ENCODE data around the gene STX1A. TPM values are rescaled to one million over a fixed set of nuclear protein-coding genes. Genes with fewer than 3 reads are reported as not detected.
A peak's percentile ranks its signal among the peaks of the same experiment; 100 is the strongest.
"Not testable (repeated sequence)": the region's sequence is repeated elsewhere in the genome, so short reads cannot be mapped to it uniquely, and the experiment has no call there.

Gene STX1A
- total RNA-seq, 4 donors from 2014 or later = 4.1 to 6.0 (median 5.0) TPM

GRCh38 chr7:73721377-73721817 is 1.9 kb upstream of the STX1A start:
- peak overlapping the region in 1 of 4 donors; percentile 17 for H3K27ac ChIP-seq
- WGBS, 2 donors (ENCODE audit: low coverage in 1 of 2) = 26% methylated on average over 3 of the region's 3 CpGs; no CpG with 5 or more reads in 1 of the 2 donors

DNA sequence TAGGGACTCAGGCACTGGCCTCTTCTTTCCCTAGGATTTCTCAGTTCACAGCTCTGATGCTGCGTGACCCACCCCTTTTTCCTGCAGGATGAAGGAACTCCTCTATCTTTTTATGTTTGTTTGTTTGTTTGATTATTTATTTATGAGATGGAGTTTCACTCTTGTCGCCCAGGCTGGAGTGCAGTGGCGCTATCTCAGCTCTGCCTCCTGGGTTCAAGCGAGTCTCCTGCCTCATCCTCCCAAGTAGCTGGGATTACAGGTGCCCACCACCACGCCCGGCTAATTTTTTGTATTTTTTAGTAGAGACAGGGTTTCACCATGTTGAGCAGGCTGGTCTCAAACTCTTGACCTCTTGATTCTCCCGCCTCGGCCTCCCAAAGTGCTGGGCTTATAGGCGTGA is 974 bp upstream of the STX1A start:
- H3K4me3 ChIP-seq; H3K27ac ChIP-seq; H3K9me3 ChIP-seq; H3K36me3 ChIP-seq; H3K27me3 ChIP-seq; intact Hi-C loops (cut with DNase I; ENCODE audit: low total_unique reads); DNase-seq: not testable (repeated sequence)
- WGBS, 2 donors (ENCODE audit: low coverage in 1 of 2) = 85 to 87% methylated on average over 9 of the region's 9 CpGs
- H3K4me1 ChIP-seq = peaks cover 19 to 58% (median 45%) of the 10 kb centered on the region in 4 donors
- in situ Hi-C loops (cut with MboI; ENCODE audit: low pct_ligation_motif_present in 1 of 4, low pct_unique_long_range_greater_than_20kb in 1 of 4, low sequenced_read_pairs in 3 of 4) = loop anchor here in 2 of 4 donors (5.0 to 10.0 kb wide), 3 partner anchors 56 to 116 kb away; partner anchors contain the start of gene VPS37D (in 1 of the 2)

More at GRCh38 chr7:73721377-73721817, 1.9 kb upstream of the STX1A start:
- Histone ChIP-seq H3K36me3 (no peaks in the 10 kb centered on the region), H3K4me3 (no peak overlapping the region), H3K27me3 (peaks cover 9% of the 10 kb centered on the region), H3K9me3 (no peaks in the 10 kb centered on the region), H3K4me1 (peaks cover 11 to 48% (median 36%) of the 10 kb centered on the region in 4 donors)
- DNase-seq = peak; percentile 53
- intact Hi-C loops (cut with DNase I; ENCODE audit: low total_unique reads) (no loop called here), in situ Hi-C loops (cut with MboI; ENCODE audit: low pct_ligation_motif_present in 1 of 4, low pct_unique_long_range_greater_than_20kb in 1 of 4, low sequenced_read_pairs in 3 of 4) (loop anchor here in 2 of 4 donors (5.0 to 10.0 kb wide), 3 partner anchors 57 to 117 kb away; partner anchors contain the start of gene VPS37D (in 1 of the 2))
- TF ChIP-seq POLR2AphosphoS5 (IDR thresholded peaks at IDR 0.05) (no peak), POLR2A (IDR thresholded peaks at IDR 0.05) (no peak), CTCF (IDR thresholded peaks at IDR 0.05) (no peak), EP300 (IDR thresholded peaks at IDR 0.05; ENCODE audit: low read depth) (no peak)

GRCh38 chr7:73719806-73720169 is 319 bp upstream of the STX1A start:
- H3K4me1 ChIP-seq = peaks cover 21 to 61% (median 47%) of the 10 kb centered on the region in 4 donors
- in situ Hi-C loops (cut with MboI; ENCODE audit: low pct_ligation_motif_present in 1 of 4, low pct_unique_long_range_greater_than_20kb in 1 of 4, low sequenced_read_pairs in 3 of 4) (loop anchor here in 3 of 4 donors (5.0 to 10.0 kb wide), 4 partner anchors 55 to 115 kb away; partner anchors contain the start of gene VPS37D (in 1 of the 3)), intact Hi-C loops (cut with DNase I; ENCODE audit: low total_unique reads) (no loop called here)
- TF ChIP-seq CTCF (IDR thresholded peaks at IDR 0.05) (no peak), EP300 (IDR thresholded peaks at IDR 0.05; ENCODE audit: low read depth) (no peak)
- WGBS, 2 donors (ENCODE audit: low coverage in 1 of 2) = 21% methylated on average over 9 of the region's 16 CpGs; no CpG with 5 or more reads in 1 of the 2 donors
- H3K27me3 ChIP-seq = peaks cover 9% of the 10 kb centered on the region
- H3K27ac ChIP-seq = peak overlapping the region in 1 of 4 donors; percentile 21
- H3K9me3 ChIP-seq = no peaks in the 10 kb centered on the region
- peak overlapping the region; percentile 26 to 94 (median 90) for H3K4me3 ChIP-seq
- no peaks in the 10 kb centered on the region for H3K36me3 ChIP-seq
- DNase-seq = no peak

GRCh38 chr7:73718438-73718881 is 1.0 kb downstream of the STX1A start:
- Histone ChIP-seq H3K27ac (peak overlapping the region; percentile 68 to 76 (median 76)), H3K4me1 (peaks cover 21 to 61% (median 47%) of the 10 kb centered on the region in 4 donors), H3K36me3 (no peaks in the 10 kb centered on the region), H3K4me3 (peak overlapping the region; percentile 75 to 94 (median 90)), H3K9me3 (no peaks in the 10 kb centered on the region), H3K27me3 (peaks cover 9% of the 10 kb centered on the region)
- in situ Hi-C loops (cut with MboI; ENCODE audit: low pct_ligation_motif_present in 1 of 4, low pct_unique_long_range_greater_than_20kb in 1 of 4, low sequenced_read_pairs in 3 of 4) = loop anchor here in 1 of 4 donors (10.0 kb wide), 1 partner anchor 104 kb away; no protein-coding TSS in a partner anchor
- DNase-seq = no peak
- 26% methylated on average over 8 of the region's 9 CpGs; no CpG with 5 or more reads in 1 of the 2 donors for WGBS, 2 donors (ENCODE audit: low coverage in 1 of 2)
- intact Hi-C loops (cut with DNase I; ENCODE audit: low total_unique reads) = no loop called here
- TF ChIP-seq CTCF (IDR thresholded peaks at IDR 0.05) (no peak), POLR2A (IDR thresholded peaks at IDR 0.05) (no peak), EP300 (IDR thresholded peaks at IDR 0.05; ENCODE audit: low read depth) (no peak), POLR2AphosphoS5 (IDR thresholded peaks at IDR 0.05) (no peak)
